Stimulated activated CD4-positive, alpha-beta T cell treated with anti-CD3 and anti-CD28 coated beads, Interleukin-12 subunit alpha, Interleukin-12 subunit beta, amount 100 ng/mL, for 48 hours (primary cell): ENCODE results near the gene ATP2C2.
"Not testable (repeated sequence)": the region's sequence is repeated elsewhere in the genome, so short reads cannot be mapped to it uniquely, and the experiment has no call there.

ENCODE experiments used
- DNase-seq, 3 donors: peaks; one replicate each; pipeline ENCODE4 v3.0.0-alpha.2; 2020; ENCODE audit warnings: low read depth in 2 of 3, low spot score in 1 of 3

Gene ATP2C2

DNA sequence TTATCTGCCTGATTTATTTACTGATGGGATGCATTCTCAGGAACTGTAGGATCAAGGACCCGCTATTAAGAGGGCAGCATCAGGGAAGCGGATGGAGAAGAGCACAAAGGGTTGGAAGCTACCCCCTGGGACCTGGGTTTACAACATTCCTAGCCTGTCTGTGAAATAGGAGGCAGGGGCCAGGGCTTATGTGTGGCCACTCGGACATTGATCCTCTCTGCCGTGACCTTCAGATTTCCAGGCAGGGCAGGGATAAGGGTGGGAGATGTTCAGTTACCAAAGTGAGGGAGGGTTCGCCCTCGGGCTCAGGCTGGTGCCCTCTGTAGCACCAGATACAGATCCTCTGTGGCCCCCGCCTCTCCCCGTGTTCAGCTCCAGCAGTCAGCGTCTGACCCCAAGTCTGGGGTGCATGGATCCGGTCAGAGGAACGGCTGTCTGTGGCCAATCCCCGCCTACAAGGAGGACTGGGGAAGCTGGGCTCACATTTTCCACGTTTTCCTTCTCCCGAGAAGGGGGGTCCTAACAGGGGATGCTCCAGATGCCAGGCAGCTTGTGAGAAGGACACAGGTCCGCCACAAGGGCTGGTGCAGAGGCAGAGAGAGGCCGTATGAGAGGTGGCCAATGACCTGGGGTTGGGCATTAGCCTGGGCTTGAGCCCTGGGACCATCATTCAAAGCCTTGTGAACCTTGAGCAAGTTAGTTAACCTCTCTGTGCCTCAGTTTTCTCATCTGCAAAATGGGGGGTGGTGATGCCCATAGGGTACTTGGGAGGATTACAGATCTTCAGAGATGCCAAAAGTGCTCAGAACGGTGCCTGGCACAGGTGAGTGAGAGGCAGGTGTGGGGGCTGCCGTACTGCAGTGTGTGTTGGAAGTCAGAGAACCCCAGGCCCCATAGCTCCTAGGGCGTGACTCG is 48.3 kb downstream of the ATP2C2 start:
- DNase-seq = no peak

GRCh38 chr16:84418056-84418849 is 49.9 kb downstream of the ATP2C2 start:
- no peak for DNase-seq

DNA sequence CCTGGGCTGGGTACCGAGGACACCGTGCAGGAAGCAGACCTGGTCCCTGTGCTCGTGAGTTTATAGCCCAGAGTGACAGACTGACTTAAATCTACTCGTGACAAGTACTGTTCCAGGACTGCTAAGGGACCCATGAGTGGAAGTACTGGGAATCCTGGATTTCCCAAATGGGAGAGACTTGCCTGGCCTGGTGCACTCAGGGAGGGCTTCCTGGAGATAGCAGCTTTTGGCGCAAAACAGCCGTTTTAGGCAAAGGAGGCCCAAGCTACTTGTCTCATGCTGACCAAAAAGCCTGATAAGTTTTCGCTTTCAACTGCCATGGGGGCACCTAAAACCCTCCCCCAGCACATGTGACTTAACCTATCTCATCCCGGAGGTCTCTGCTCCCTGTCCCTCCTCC is 51.4 kb downstream of the ATP2C2 start:
- DNase-seq = no peak

GRCh38 chr16:84420556-84420955 is 52.2 kb downstream of the ATP2C2 start:
- DNase-seq = not testable (repeated sequence)

DNA sequence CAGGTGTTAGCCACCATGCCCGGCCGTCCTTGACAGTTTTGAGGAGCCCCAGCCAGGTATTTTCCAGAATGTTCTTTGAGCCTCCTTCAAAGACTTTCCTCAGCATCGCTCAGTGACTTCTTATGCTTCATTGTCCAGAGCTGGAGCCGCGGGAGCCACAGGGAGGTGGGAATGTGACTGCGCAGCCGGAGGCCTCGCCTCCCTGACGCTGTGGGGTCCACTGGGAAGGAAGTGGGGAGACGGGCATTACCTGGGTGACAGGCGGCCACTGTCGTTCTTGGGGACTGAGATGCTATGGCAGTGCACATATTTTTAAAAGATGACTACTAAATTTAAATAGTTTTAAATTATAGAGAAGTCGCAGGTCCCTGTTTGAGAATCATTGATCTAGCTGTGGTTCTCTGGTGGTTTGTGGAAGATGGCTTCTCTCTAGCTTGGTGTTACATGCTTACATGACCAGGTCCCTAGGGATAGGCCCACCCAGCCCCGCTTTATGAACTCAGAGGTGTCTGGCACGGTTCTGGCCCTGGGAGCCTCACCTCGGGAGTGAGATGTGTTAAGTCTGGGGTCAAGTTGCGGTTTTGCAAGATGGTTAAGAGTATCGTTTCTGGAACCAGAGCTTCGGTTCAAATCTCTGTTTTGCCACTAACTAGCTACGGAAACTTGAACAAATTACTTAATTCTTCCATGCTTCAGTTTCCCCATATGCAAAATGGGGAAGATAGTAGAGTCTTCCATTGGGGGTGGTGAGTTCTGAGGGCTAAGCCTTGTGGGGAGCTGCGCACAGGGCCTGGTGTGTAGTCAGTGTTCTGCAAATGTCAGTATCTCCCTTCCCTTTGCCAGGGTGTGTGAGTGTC is 53.0 kb downstream of the ATP2C2 start:
- DNase-seq = no peak

GRCh38 chr16:84421938-84422220 is 53.5 kb downstream of the ATP2C2 start:
- DNase-seq = no peak

DNA sequence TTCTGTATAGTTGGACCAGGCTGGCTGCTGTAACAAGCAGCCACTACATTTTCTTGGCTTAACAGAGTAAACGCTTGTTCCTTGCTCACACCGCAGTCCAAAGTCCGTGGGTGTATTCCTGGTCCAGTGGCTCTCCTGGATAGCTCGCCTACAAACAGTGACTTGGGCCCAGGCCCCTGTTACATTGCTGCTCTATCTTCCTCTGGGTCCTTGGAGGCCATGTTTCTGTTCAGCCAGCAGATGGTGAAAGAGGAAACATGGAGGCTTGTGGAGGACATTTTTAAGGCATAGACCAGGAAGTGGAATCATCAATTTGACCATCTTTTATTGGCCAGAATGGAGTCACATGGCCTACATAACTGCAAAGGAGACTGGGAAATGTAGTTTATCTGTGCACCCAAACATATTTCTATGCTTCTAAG is 55.1 kb downstream of the ATP2C2 start:
- no peak for DNase-seq

- DNase-seq = no peak
Measured at GRCh38 chr16:84425696-84426095, 57.4 kb downstream of the ATP2C2 start.

GRCh38 chr16:84426804-84427203 is 58.5 kb downstream of the ATP2C2 start:
- DNase-seq = no peak

DNA sequence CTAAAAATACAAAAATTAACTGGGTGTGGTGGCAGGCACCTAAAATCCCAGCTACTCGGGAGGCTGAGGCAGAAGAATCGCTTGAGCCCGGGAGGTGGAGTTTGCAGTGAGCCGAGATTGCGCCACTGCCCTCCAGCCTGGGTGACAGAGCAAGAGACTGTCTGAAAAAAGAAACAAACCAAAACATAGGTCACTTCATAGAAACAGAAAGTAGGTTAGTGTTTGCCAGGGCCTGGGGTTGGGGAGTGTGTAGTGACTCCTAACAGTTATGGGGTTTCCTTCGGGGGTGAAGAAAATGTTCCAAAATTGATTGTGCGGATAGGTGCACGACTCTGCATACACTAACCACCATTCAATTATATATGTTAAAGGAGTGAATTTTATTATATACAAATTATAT is 59.2 kb downstream of the ATP2C2 start:
- DNase-seq = no peak

DNA sequence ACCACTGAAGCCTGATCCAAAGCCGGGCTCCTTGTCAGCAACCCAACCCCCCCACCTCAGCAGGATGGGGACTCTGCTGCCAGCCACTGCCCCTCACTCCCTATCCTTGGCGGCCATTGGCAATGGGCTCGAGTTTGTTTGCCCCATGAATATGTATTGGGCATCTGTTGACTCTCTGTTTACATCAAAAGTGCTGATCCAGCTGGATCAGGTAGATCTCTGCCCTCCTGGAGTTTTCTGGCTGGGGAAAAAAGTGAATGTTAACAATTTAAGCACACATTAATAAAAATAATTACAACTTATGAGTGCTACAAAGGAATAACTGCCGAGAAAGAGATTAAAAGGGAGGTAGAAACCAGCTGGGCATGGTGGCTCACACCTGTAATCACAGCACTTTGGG is 62.5 kb downstream of the ATP2C2 start:
- no peak for DNase-seq

GRCh38 chr16:84434800-84435199 is 66.5 kb downstream of the ATP2C2 start:
- DNase-seq = no peak

DNA sequence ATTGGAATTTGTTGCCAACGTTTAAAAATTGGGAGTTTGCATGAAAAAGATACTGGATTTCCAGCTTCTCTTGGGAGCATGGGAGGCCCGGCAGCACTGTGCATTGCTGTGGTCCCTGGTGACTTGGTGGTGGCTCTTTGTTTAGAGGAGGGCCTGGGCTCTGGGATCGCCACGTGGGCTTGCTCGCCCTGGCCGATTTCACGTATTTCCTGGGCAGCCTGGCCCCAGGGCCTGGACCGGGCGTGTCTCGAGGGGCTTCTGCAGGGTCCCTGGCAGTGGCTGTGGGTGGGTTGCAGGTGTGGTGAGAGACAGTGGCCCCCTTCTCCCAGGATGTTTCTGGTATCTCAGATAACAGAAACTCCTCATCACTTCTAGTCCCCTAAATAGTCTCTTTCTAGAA is 67.9 kb downstream of the ATP2C2 start:
- DNase-seq = no peak

DNA sequence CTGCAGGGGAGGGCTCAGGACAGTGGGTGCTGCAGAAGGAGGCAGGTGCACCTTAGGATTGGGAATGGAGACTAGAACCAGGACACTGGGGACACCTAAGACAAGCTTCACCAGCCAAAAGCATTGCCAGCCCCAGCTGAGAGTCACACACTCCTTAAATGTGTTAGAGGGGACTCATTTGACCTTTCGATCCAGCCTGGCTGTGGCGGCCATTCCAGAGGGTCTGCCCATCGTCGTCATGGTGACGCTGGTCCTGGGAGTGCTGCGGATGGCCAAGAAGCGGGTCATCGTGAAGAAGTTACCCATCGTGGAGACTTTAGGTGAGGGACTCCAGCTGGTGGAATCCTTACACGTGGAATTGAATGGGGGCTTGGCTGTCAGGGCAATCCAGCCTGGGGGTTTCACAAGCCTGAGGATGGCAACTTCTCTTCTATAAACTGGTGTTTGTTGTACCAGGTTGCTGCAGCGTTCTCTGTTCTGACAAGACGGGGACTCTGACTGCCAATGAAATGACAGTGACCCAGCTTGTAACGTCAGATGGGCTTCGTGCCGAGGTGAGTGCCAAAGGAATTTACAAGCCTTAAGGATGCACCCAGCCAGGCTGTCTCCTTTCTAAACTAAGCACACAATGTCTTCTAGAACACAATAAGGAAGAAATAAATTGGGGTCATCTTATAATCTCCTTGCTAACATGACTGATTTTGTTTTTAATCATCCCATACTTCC is 70.8 kb downstream of the ATP2C2 start:
- no peak for DNase-seq

DNA sequence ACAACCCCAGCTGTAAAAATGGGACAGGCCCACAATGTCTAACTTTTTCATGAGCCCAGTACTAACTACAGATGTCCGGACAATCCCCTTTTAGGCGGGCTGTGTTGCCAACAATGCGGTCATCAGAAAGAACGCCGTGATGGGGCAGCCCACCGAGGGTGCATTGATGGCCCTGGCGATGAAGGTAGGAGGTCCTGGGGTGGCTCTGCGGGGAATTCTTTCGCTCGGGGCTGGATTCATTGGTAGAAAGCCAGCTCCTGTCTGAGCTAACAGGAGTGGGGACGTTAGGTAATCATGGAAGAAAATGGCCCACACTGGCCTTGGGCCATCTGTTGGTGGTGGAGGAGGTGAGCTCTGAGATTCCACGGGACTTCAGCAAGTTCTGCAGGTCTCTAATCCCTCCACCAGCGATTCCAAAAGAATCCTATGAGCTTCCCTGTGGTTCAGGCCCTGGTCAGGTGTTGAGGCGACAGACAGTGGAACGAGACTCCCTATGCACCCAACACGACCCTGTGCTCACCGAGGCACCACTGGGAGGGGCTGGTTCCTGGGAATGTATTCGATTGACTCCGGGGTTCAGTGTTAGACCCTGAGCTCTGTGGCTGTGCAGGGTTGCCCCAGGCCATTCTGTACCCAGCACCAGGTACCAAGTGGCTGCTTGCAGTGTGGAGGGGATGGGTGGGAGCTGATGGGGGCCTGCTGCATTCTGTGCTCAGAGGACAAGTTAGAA is 74.2 kb downstream of the ATP2C2 start:
- DNase-seq = no peak

- DNase-seq = no peak
Measured at GRCh38 chr16:84443166-84443802, 74.9 kb downstream of the ATP2C2 start.

DNA sequence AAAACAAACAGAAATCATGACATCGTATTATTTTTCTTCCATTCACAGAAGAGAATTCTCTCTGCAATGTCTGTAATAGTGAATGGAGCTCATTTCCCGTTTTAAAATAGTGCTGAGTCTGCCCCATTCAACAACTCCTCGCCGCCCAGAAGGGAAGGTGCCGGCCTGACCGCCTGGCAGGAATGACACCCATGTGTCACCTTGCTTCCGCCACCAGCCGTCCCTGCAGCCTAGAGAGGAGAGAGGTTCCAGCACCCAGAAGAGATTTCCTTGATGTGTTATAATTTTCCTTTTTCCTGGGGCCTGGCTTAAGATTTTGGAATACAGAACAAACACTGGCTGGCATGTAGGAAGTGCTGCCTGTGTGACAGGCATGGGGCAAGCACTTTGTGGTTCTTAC is 76.1 kb downstream of the ATP2C2 start:
- DNase-seq = no peak

DNA sequence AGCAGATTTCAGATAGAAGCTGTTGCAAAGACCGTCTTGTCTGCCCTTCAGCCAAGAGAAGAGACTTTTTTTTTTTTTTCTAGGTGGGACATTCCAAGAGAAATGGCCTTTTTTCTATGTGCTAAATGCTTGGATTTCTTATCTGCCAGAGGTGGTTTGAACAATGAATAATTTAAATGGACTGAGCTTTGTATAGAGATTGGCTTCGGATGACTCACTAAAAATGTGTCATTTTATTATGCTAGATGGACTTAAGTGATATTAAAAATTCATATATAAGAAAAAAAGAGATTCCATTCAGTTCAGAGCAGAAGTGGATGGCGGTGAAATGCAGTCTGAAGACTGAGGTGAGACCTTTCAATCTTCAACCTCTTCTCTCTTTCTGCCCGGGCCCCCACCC is 77.7 kb downstream of the ATP2C2 start:
- DNase-seq = no peak

DNA sequence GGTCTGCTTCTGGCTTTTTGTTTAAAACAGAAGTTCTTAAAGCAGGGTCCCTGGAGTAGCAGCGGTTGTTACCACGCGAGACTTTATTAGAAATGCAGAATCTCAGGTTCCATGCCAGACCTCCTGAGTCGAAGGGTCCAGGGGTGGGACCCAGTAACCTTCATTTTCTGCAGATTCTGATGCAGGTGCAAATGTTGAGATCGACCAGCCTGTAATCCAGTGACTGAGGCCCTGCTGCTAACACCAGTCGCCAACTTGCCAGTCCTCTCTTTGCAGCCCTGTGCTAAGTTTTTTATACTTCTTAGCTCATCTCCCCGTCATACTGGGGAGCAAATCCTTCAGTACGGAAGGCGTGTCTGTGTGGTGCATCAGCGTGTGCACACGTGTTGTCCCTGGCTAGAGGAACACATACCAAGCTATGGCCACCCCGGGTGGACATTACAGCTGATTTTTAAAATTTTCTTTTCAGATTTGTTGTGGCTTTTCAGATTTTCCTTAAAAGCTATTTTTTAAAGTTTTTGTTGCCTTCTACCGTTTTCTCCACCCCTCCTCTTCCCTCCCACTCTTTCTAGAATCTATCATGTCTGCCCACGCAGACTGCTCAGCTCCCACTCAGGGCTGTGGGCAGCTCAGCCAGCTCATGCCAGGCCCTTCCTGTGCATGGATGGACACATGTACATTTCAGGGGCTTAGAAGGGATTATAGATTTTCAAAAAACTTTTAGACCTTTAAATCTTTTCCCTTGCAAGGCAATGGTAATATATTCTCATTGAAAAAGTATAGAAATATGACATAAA is 78.5 kb downstream of the ATP2C2 start:
- DNase-seq = no peak
